Heart left ventricle (tissue), 13 donors: ENCODE data around the gene ANTKMT.
"Not testable (repeated sequence)": the region's sequence is repeated elsewhere in the genome, so short reads cannot be mapped to it uniquely, and the experiment has no call there.

Experiments
- POLR2A ChIP-seq, 2 donors: fragments of 450-650 bp; IDR thresholded peaks; one replicate each; pipeline ENCODE4 v1.6.1; 2017; ENCODE audit warnings: antibody characterized with exemption in 2 of 2, mild to moderate bottlenecking in 2 of 2, moderate library complexity in 2 of 2
- TF ChIP-seq, protein P1 (sequence below), 12 donors: fragments of 200-600 bp; sonication (generic) in 4 of 12; IDR thresholded peaks; one replicate each; pipeline versions ENCODE4 v1.5.0 to v1.8.0; 2018 to 2022; ENCODE audit warnings: antibody characterized with exemption in 12 of 12, mild to moderate bottlenecking in 5 of 12
- donor health status: ischemic (EF 13 %, LVEDD 7.1; RV severe dilation, severe dysfunction).
- donor health status: DM: no; HTN: yes; CAD: no.
- donor health status: DM: no; HTN: no; CAD: no.
- donor health status: ischemic (EF 25% LVEDD 6.9; RV normal size, moderate dysfunction).
- donor health status: ischemic (EF 25% LVEDD 5.7; RV mildly dilated, moderate dysfunction).
- donor health status: ischemic (EF 35%, LVEDD 5.7; RV mildly dilated, moderate dysfunction).
- donor health status: nonischemic (EF 11% LVEDD 7.7; RV severe dilation, severe dysfunction).
- donor health status: DM: yes; HTN: yes; CAD: no.
- donor health status: PGD.
- donor health status: ischemic (EF 29% LVEDD 5.4; RV normal size, mild dysfunction).
- donor health status: nonischemic (EF 23%, LVEDD 6.1; RV moderate dilation, normal function).

DNA sequence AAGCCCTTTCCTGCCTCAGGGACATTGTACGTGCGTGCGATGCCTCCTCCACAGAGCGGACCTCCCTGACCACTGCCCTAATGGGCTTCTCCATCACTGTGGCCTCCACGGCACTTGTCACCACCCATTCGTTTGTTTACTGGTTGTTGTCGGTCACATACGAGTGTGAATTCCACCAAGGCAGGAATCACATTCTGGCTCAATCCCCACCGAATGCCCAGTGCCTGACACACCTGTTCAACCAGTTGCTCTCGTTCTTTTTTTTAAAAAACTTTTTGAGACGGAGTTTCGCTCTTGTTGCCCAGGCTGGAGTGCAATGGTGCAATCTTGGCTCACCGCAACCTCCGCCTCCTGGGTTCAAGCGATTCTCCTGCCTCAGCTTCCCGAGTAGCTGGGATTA is 29.7 kb upstream of the ANTKMT start:
- TF ChIP-seq, protein P1, sequence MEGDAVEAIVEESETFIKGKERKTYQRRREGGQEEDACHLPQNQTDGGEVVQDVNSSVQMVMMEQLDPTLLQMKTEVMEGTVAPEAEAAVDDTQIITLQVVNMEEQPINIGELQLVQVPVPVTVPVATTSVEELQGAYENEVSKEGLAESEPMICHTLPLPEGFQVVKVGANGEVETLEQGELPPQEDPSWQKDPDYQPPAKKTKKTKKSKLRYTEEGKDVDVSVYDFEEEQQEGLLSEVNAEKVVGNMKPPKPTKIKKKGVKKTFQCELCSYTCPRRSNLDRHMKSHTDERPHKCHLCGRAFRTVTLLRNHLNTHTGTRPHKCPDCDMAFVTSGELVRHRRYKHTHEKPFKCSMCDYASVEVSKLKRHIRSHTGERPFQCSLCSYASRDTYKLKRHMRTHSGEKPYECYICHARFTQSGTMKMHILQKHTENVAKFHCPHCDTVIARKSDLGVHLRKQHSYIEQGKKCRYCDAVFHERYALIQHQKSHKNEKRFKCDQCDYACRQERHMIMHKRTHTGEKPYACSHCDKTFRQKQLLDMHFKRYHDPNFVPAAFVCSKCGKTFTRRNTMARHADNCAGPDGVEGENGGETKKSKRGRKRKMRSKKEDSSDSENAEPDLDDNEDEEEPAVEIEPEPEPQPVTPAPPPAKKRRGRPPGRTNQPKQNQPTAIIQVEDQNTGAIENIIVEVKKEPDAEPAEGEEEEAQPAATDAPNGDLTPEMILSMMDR (IDR thresholded peaks at IDR 0.05) = not testable (repeated sequence)
- not testable (repeated sequence) for TF ChIP-seq POLR2A (IDR thresholded peaks at IDR 0.05)
